Fibroblast of lung (primary cell): Measurements from ENCODE around the gene PGAP2.

ENCODE experiments used
- CTCF ChIP-seq, 2 donors: IDR thresholded peaks in 1 of 2; conservative IDR thresholded peaks in 1 of 2; 1 replicate in 1 of 2; 2 replicates in 1 of 2; pipeline ENCODE4 v1.5.1; 2011 to 2012; ENCODE audit warnings: low read length in 2 of 2, control low read depth in 1 of 2, inconsistent platforms in 1 of 2, low read depth in 1 of 2, mild to moderate bottlenecking in 1 of 2
- EZH2 ChIP-seq: IDR thresholded peaks from 2 replicates; pipeline ENCODE4 v1.5.1; 2012; ENCODE audit warnings: low read length, control low read depth, mild to moderate bottlenecking; ENCODE audit errors: missing control alignments

- TF ChIP-seq CTCF (conservative IDR thresholded peaks at IDR 0.05 in 1 of 2, IDR thresholded peaks at IDR 0.05 in 1 of 2; ENCODE audit: low read depth in 1 of 2, low read length in 2 of 2) (no peak), EZH2 (no peak)
These were observed 24.5 kb downstream of the PGAP2 start for GRCh38 chr11:3832816-3833215.
